ENCODE measurements around the gene TNFRSF13B.

Gene TNFRSF13B

GRCh38 chr17:16954521-16954920 lies 17.4 kb downstream of the TNFRSF13B start:
- DNase-seq (ENCODE audit: low read depth), result no peak

GRCh38 chr17:16953841-16954240 lies 18.1 kb downstream of the TNFRSF13B start:
- DNase-seq (ENCODE audit: low read depth), result no peak

GRCh38 chr17:16953347-16953746 lies 18.6 kb downstream of the TNFRSF13B start:
- no peak for DNase-seq (ENCODE audit: low read depth)

- DNase-seq (ENCODE audit: low read depth), result no peak
Measured at GRCh38 chr17:16952401-16952800, 19.5 kb downstream of the TNFRSF13B start.

- no peak for DNase-seq (ENCODE audit: low read depth)
Measured at GRCh38 chr17:16950488-16950887, 21.4 kb downstream of the TNFRSF13B start.

GRCh38 chr17:16948587-16949376 lies 23.1 kb downstream of the TNFRSF13B start:
- DNase-seq (ENCODE audit: low read depth), result no peak

- no peak for DNase-seq (ENCODE audit: low read depth)
Measured at GRCh38 chr17:16947470-16947869, 24.4 kb downstream of the TNFRSF13B start.

- no peak for DNase-seq (ENCODE audit: low read depth)
Measured at GRCh38 chr17:16945663-16946218, 26.2 kb downstream of the TNFRSF13B start.

- DNase-seq (ENCODE audit: low read depth), result no peak
Measured at GRCh38 chr17:16945136-16945482, 26.8 kb downstream of the TNFRSF13B start.

GRCh38 chr17:16944334-16945135 lies 27.4 kb downstream of the TNFRSF13B start:
- no peak for DNase-seq (ENCODE audit: low read depth)

GRCh38 chr17:16943541-16944333 lies 28.2 kb downstream of the TNFRSF13B start:
- no peak for DNase-seq (ENCODE audit: low read depth)

- DNase-seq (ENCODE audit: low read depth), result no peak
Measured at GRCh38 chr17:16943032-16943352, 28.9 kb downstream of the TNFRSF13B start.

- no peak for DNase-seq (ENCODE audit: low read depth)
Measured at GRCh38 chr17:16942141-16943031, 29.5 kb downstream of the TNFRSF13B start.

- no peak for DNase-seq (ENCODE audit: low read depth)
Measured at GRCh38 chr17:16941072-16942036, 30.6 kb downstream of the TNFRSF13B start.

GRCh38 chr17:16940116-16940881 lies 31.6 kb downstream of the TNFRSF13B start:
- DNase-seq (ENCODE audit: low read depth), result no peak

GRCh38 chr17:16939606-16940115 lies 32.3 kb downstream of the TNFRSF13B start:
- no peak for DNase-seq (ENCODE audit: low read depth)

- no peak for DNase-seq (ENCODE audit: low read depth)
Measured at GRCh38 chr17:16939208-16939576, 32.7 kb downstream of the TNFRSF13B start.

GRCh38 chr17:16938496-16939207 lies 33.3 kb downstream of the TNFRSF13B start:
- no peak for DNase-seq (ENCODE audit: low read depth)

- no peak for DNase-seq (ENCODE audit: low read depth)
Measured at GRCh38 chr17:16938031-16938430, 33.9 kb downstream of the TNFRSF13B start.

All from fibroblast of gingiva (primary cell).